Glomerular endothelial cell (primary cell): ENCODE results near the gene NALCN. TPM values are rescaled to one million over a fixed set of nuclear protein-coding genes. Genes with fewer than 3 reads are reported as not detected.

Source experiments
- DNase-seq: peaks from one replicate; pipeline ENCODE4 v3.0.0-alpha.2; 2011; ENCODE audit warnings: low read depth, low spot score; ENCODE audit errors: extremely low read depth
- total RNA-seq: library from RNA; depleted of rRNA; stranded (reverse); fragments of >200 nt; gene quantifications from 2 replicates; pipeline ENCODE4 v1.2.3, GENCODE V29; 2015

The NALCN gene
- total RNA-seq, 1 donor from 2014 or later: 2.5 TPM

DNA sequence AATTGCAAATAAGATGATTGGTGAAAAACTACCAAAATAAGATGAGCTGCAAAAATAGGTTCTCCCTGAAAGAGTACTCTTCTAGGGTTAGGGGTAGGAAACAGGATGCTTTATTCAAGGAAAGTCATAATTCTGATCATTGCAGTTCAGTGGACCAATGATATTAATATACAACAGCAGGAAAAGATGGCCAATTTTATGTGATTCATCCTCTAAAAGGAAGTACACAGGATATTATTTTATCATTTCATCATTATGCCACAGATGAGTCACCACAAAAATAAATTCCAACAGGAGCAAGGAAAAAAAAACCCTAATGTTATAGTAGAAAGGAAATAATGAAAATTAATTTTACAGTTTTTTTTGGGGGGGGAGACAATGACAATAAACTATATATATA, 205.0 kb downstream of the NALCN start:
- peak; percentile 20 for DNase-seq

DNA sequence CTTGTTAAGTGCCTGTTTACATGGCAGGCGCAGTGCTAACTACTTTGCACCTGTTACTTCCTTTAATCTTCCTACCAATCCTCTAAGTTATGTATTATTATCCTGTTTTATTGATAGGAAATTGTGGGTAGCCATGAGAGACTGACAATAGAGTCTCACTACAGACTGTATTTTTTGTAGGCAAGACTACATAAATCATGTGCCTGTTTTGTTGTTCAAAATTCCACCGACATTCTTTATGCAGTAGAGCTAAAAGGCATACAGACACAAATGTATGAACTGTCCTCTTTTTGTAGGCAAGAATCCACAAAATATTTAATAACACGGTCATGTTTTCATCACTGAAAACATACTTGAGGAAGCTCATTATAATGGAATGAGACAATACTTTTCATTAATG, 205.5 kb downstream of the NALCN start:
- no peak for DNase-seq

DNA sequence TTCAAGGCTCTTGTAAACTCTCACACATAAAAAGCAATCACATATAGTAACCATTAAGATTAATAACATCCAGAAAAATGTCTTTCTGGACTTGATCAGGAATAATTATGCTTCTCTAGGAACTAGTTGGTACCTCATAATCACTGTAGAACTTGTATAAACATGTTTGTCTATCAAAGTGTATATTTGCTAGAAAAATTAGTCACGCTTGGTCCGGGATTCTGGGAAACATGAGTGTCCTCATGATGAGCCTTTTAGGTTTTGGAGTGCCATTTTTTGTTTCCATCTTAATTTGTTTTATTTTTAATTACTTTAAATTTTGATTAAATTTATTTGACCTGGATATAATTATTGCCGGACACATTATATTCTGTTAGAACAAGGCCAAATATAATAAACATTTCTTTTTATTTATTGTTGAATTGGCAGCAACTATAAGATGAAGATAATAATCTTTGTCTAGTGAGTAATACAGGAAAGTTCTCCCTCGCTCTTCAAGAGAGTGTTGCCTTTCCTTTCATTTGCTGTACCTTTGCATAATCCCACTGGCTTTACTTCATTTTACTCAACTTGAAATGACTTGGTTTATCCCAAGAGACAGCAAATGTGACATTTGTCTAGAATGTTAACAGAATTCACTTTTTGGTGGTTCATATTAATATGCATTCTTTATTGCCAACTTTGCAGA, 207.0 kb downstream of the NALCN start:
- DNase-seq: no peak

DNA sequence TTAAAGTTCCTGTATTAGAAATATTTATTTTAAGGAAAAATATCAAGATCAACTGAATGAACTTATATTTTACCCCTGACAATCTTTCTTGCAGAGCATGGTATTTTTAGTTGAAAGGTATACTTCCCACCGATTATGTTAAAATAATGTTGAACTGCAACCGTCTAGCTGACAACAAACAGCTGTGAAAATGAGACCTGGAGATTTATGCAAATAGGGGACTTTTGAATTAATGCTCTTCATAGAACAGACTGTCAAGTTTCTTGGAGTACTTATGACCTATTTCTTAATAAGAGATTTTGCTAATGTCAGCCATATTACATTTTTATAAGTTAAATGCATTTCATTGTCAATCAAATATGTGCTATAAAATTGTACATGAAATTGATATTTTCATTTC, 210.9 kb downstream of the NALCN start:
- DNase-seq: no peak

DNA sequence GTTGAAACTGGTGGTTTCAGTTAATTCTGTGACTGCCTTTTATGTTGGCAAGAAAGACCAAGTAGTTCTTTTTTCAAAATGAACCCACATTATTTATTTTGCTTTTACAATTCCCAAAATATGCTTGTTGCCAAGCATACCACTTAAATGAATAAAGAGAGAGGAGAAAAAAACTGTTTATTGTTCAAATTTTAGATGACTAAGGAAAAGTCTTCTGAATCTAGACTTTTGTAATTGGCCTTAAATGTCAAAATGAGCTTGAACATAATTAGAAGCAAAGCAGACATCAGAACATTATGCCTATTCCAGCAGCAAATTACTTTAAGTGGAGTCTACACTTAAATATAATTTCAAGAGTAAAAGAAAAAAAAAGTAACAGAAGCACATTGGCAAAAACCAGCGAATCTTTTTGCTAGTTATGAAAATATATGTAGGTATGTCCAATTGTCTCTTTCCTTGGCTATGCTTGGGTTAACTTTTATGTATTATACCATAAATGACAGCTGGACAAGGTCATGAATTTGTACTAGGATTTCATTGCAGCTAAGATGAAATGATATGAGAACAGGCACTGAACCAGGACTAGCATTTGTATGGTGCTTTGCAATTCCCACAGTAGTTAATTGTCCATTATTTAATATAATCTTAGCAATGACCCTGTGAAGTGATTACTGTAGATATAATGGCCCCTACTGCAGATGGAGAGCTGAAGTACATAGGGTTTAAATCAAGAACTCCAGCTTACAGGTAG, 211.9 kb downstream of the NALCN start:
- no peak for DNase-seq

DNA sequence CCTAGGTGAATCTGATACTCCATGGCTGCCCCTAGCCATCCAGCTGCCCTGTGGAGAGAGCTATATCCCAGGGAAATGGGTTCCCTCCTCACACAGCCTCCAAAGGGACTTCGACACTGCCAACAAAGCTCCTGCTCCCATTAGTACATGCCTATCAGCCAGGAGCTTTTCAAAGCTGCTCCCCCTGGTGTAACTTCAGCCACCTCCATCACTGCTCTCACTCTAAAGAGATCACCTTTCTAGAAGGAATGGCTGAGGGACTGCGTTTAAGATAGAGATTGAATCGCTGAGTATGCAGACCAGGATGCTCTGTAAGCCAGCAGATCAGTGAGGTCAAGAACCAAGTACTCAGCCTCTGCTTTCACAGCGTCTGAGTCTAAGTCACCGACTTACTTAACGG, 213.7 kb downstream of the NALCN start:
- DNase-seq: no peak

DNA sequence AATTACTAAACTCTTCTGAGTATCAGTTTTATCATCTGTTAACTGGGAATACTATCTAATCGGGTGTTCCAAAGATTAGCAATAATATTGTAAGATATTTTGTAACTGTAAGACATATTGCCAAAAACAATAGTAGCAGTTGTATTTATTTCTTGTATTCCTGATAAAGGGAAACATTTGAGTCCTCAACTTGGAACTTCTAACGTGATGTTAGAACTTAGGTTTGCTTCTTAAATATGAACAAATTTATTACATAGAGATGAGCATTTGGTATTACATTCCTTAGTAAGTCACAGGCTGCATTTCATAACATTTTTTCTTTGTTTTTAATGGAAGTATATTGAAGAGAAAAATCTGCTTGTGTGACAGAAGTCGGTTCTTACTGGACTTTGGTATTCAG, 225.3 kb downstream of the NALCN start:
- DNase-seq: no peak

DNA sequence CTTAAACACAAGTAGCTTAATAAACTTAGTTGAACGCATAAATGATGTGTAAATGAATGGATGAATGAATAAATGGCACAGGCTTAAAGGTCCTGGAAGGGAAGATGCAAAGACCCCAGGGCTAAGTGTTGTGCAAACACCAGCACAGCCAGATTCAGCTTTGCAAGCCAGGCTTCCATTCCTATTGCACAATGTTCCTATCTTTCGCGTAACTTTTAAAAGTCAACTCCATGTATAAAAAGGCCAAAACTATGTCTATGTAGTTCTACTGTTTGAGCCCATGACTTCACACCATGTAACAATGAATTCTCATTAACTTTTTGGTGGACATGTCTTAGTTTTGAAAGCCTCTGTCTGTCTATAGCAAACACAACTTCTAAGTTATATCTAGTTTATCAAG, 226.0 kb downstream of the NALCN start:
- DNase-seq: no peak

DNA sequence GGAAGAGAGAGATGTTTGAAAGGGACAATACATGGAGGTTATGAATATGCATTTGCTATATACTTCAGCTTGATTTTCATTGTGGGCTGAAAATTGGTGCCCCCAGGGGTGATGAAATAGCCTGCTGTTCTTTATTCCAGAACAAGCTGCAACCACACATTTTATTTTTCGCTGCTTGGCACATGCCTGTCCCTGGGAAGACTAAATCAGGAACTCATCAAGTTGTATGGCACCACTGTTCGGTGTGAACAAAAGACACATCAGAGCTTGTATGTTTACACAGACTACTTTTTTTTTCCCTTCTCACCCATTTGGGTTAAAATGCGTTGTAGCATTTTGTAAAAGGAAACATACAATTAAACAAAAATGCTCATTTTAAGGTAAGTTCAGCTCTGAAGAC, 230.7 kb downstream of the NALCN start:
- DNase-seq: no peak

DNA sequence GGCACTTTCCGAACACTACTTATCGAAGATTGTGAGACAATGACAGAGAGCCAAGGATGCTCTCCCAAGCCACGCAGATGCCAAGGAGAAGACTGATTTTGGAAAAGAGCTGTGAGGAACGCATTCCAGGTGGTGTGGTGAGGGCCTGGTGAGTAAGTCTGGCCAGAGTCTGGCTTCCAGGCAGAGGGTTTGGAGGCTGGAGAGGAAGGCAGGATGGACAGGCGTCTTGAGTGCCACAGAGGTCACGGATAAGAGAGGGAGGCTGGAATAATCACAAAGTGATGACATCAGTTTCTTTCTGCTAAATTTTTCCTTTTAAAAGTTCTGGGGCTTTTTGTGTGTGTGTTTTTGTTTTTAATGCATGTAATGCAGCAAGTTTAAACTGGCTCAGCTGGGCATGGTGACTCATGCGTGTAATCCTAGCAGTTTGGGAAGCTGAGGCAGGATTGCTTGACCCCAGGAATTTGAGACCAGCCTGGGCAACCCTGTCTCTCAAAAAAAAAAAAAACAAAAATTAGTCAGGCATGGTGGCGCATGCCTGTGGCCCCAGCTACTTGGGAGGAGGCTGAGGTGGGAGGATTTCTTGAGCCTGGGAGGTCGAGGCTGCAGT, 235.1 kb downstream of the NALCN start:
- no peak for DNase-seq

DNA sequence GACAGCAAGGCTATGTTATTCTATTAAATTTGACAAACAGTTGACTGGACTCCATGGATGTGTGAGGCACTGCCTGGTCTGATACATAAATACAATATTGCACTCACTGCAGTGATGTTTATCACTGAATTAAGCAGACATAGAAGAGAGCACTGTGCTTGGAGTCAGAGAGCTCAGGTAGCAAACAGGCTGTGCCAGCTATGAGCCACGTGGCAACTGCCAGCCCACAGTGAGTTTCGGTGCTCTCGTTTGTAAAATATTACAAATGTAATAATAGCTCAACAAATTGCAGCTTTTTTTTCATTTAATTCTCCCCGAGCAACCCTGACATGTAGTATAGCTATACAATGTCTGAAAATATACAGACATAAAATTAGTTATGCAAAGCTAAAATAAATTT, 237.3 kb downstream of the NALCN start:
- no peak for DNase-seq

DNA sequence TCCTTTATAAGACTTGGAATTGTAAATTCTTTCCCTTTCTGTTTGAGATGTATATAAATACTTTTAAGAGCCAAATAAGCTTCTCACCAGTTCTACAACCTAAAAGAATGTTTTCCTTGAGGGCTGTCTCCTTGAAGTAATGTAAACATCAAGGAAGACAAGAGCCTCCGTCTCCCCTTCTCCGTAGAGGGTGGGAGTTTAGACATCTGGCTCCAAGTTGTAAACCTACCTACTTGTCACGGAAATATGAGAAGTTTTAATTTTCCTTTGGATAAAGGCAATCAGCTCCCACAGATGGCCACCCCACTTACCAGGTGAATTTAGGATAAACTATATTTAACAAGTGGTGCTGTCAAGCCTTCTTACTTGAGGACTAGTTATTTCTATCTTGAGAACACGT, 237.9 kb downstream of the NALCN start:
- no peak for DNase-seq

DNA sequence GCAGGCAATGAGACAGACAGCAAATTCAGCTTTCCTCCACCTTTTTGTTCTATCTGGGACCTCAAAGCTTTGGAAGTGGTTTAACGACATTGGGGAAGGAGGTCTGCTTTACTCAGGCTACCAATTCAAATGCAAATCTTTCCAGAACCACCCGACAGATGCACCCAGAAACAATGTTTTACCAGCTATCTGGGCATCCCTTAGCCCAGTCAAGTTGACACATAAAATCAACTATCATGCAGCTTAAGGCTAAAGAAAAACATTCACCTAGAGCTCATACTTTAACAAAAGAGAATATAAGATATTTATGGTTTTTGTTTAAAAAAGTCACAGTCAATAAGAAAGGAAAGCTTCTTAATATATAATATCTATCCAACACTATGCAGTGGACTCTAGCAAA, 246.0 kb downstream of the NALCN start:
- DNase-seq: no peak

DNA sequence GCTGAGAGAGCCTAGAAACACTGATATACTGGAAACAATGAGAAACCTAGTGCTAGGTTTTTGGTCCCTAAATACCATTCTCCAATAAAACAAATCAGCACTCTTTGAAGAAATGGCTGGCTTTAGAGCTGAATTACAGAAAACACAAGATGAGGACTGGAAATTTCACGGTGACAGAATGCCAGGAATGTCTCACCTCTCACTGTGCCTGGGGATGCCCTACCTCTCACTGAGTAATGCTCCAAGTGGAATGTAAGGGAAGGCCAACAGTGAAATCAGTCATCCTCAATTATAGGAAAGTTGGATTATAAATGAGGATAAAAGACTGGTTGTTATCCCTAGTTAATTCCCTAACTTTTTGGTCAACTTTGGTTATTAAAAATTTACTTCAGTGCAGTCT, 259.0 kb downstream of the NALCN start:
- no peak for DNase-seq

DNA sequence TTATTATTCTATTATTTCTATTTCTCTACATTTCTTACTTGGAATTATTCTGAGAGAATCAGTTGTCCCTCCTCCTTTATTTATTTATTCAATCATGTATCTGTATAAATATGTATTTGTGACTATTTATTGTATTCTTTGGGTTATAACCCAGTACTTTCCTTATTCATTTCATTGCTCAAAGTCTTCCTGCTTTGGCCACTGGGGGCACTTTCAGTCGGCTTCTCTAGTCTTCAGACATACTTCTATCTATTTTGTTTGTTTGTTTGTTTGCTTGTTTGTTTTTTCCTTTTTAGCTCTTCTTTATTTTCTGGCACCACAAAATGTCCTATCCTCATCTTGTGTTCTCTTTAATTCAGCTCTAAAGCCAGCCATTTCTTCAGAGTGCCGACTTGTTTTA, 260.4 kb downstream of the NALCN start:
- DNase-seq: no peak

DNA sequence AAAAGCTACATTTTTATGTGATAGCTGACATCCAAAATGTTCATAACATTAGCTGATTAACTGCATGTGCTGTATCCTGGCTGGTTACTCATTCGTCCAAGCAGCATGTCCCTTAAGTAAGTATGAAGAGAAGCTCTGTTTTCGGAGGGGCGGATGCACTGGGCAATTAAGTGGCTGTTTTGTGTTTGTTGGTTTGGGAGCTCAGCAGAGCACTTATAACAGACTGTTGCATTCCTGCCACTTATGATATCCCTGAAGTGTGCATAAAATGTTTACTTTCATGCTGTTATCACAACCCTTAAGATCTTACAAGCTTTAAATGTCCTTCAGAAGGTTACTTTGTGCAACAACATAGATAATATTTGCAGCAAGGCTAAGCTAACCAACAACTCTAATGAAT, 264.1 kb downstream of the NALCN start:
- no peak for DNase-seq

DNA sequence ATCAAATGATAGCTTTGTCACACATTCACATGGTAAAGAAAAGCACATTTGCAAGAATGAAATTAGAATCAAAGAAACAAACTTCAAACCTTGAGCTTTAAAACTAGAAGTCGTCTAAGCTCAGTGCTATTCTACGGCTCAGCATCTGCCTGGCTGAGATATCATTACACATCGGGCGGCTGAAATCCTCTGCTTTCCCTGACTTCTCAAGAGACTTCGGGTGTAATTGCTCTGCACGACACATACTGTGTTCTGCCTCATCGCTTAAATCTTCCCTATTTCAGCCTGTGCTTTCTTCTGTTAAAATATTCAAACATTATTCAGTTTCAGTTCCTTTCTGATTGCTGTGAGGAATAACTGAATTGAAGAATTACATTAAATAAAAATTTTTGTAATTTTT, 265.3 kb downstream of the NALCN start:
- DNase-seq: no peak

DNA sequence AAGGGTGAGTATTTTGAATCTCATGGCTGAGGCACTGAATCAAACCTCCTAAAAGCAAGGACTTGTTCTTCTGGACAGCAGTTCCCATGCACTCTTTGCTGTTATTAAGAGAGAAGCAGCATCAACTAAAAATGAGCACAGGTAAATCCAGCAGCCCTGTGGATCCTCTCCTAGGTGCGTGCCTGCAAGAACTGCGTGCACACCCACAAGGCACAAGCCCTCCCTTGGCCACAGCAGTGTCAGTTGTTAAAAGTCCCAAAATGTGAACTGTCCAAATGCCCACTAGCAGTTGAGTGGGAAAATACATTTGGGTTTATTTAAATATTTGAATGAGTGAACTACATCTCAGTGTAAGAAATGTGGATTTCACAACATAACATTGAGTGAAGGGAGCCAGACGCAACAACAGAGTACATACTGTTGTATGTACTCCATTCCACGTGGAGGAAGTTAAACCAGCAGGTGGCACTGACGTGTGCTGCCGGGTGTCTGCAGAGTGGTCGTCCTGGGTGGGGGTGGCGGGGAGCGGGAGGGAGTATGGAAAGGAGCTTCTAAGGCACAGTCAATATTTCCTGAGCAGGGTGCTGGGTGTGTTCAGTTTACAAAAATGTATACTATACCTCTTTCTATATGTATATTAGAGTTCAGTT, 266.4 kb downstream of the NALCN start:
- no peak for DNase-seq

DNA sequence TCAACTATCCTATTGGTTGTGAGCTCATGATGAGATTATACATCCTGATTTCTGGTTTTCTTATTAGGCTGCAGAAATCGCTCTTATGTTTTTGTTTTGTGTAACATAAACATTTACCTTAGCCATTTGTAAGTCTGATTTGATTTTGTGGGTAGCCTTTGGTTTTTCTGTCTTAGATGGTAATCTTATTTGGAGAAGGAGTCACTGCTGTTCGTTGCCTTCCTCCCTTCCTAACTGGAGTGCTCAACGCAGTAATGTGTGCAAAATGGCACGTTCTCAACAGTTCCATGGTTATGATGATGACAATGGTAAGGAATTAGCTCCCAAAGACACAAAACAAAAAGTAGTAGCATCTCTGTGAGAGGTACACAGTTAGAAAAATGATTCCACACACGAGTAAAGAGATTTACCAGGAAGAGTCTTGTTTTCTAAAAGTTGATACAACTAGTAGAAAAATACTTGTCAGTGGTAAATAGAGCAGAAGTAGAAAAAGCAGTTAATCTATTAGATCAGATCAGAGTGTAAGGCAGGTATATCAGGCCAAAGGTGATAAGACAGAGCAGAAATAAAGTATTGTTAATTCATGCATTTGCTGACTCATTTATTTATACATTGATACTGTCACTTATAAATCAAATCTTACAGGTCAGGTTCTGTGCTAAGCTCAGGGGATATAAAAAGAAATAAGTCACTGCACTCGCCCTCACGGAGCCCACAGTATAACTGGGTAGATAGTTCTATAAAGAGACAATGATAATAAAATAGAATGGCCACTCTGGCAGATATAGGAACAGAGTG, 270.0 kb downstream of the NALCN start:
- DNase-seq: no peak

DNA sequence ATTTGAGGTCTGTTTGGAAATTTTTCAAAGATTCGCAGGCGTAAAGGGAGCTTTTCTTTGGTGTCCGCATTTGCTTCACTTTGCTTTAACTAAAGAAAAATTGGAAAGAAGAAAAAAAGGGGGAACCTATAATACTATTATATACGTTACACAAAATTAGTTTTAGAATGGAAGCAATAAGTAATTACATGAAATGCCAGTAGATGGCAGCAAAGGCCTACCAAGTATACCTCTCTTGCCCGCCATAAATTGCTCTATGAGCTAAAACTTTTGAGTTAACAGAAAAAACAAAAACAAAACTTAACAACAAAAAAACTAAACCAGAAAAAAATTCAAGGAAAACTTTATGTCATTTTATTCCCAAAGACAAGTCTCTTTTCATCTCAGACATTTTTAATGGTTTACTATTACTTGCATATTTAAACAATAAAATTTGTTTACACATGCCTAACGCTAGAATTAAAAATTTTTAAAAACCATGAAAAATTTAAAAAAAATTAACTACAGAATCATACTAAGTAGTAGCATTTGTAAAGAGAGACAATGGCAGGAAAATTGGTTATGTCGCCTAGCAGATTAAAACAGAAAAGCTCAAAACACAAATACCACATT, 271.4 kb downstream of the NALCN start:
- DNase-seq: peak; percentile 44
